OCI-LY1 (cell line): ENCODE results near the gene MPP3.
A peak's percentile ranks its signal among the peaks of the same experiment; 100 is the strongest.

Source experiments
- H2AFZ ChIP-seq: fragments of 200-600 bp; sonication (generic), shearing (Covaris generic); 2 replicates; pipeline ENCODE4 v1.6.0; 2014; ENCODE audit warnings: antibody characterized with exemption, mild to moderate bottlenecking, low read length
- H3F3A ChIP-seq: fragments of 200-600 bp; sonication (generic), shearing (Covaris generic); 2 replicates; pipeline ENCODE4 v1.6.0; 2014; ENCODE audit warnings: mild to moderate bottlenecking, antibody characterized with exemption, low read length, moderate library complexity; ENCODE audit not compliant: insufficient read depth
- H3K27ac ChIP-seq: fragments of 200-600 bp; sonication (generic); 2 replicates; pipeline ENCODE4 v1.5.1; 2014; ENCODE audit warnings: low read length, mixed run types, mild to moderate bottlenecking, low read depth; ENCODE audit not compliant: poor library complexity, severe bottlenecking
- H3K27me3 ChIP-seq: fragments of 200-600 bp; sonication (generic); 2 replicates; pipeline ENCODE4 v1.6.0; 2014; ENCODE audit warnings: antibody characterized with exemption, mild to moderate bottlenecking, low read length, moderate library complexity; ENCODE audit not compliant: insufficient read depth
- H3K36me3 ChIP-seq: fragments of 200-600 bp; sonication (generic); 2 replicates; pipeline ENCODE4 v1.6.1; 2014; ENCODE audit warnings: mild to moderate bottlenecking, antibody characterized with exemption, low read length, moderate library complexity, mixed read lengths; ENCODE audit not compliant: insufficient read depth
- H3K4me1 ChIP-seq: fragments of 200-600 bp; sonication (generic); 2 replicates; pipeline ENCODE4 v1.5.1; 2014; ENCODE audit warnings: mild to moderate bottlenecking, low read length, moderate library complexity; ENCODE audit not compliant: insufficient read depth, severe bottlenecking
- H3K4me2 ChIP-seq: fragments of 200-600 bp; sonication (generic), shearing (Covaris generic); 2 replicates; pipeline ENCODE4 v1.6.1; 2014; ENCODE audit warnings: low read length
- H3K4me3 ChIP-seq: fragments of 200-600 bp; sonication (generic); 2 replicates; pipeline ENCODE4 v1.5.1; 2014; ENCODE audit warnings: low read length, low read depth, mild to moderate bottlenecking, mixed read lengths; ENCODE audit not compliant: poor library complexity, severe bottlenecking
- H3K79me2 ChIP-seq: fragments of 200-600 bp; shearing (Covaris generic); 2 replicates; pipeline ENCODE4 v1.6.1; 2016; ENCODE audit warnings: mixed run types, low read length, mixed read lengths; ENCODE audit not compliant: insufficient read depth
- H3K9ac ChIP-seq: fragments of 200-600 bp; sonication (generic), shearing (Covaris generic); 2 replicates; pipeline ENCODE4 v1.6.1; 2014; ENCODE audit warnings: mild to moderate bottlenecking, low read length, mixed read lengths
- H3K9me2 ChIP-seq: fragments of 200-600 bp; sonication (generic), shearing (Covaris generic); 2 replicates; pipeline ENCODE4 v1.6.1; 2014; ENCODE audit warnings: low read depth, mild to moderate bottlenecking, low read length, mixed read lengths
- H3K9me3 ChIP-seq: fragments of 200-600 bp; shearing (Covaris generic); 2 replicates; pipeline ENCODE4 v1.6.1; 2014; ENCODE audit warnings: low read length, mixed read lengths
- H4K20me1 ChIP-seq: fragments of 200-600 bp; sonication (generic), shearing (Covaris generic); 2 replicates; pipeline ENCODE4 v1.6.0; 2016; ENCODE audit warnings: mild to moderate bottlenecking, low read length; ENCODE audit not compliant: insufficient read depth
- EZH2 ChIP-seq: fragments of 200-600 bp; sonication (generic), shearing (Covaris generic); IDR thresholded peaks from 2 replicates; pipeline ENCODE4 v1.8.0; 2017; ENCODE audit warnings: borderline replicate concordance, mixed run types, mild to moderate bottlenecking, antibody characterized with exemption, low read length, moderate library complexity, mixed read lengths
- TF ChIP-seq, protein P1 (sequence below): fragments of 200-600 bp; sonication (generic), shearing (Covaris generic); IDR thresholded peaks from 2 replicates; pipeline ENCODE4 v1.5.1; 2017; ENCODE audit warnings: mild to moderate bottlenecking, antibody characterized with exemption, low read length, moderate library complexity, mixed read lengths

MPP3 gene, protein sequence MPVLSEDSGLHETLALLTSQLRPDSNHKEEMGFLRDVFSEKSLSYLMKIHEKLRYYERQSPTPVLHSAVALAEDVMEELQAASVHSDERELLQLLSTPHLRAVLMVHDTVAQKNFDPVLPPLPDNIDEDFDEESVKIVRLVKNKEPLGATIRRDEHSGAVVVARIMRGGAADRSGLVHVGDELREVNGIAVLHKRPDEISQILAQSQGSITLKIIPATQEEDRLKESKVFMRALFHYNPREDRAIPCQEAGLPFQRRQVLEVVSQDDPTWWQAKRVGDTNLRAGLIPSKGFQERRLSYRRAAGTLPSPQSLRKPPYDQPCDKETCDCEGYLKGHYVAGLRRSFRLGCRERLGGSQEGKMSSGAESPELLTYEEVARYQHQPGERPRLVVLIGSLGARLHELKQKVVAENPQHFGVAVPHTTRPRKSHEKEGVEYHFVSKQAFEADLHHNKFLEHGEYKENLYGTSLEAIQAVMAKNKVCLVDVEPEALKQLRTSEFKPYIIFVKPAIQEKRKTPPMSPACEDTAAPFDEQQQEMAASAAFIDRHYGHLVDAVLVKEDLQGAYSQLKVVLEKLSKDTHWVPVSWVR

DNA sequence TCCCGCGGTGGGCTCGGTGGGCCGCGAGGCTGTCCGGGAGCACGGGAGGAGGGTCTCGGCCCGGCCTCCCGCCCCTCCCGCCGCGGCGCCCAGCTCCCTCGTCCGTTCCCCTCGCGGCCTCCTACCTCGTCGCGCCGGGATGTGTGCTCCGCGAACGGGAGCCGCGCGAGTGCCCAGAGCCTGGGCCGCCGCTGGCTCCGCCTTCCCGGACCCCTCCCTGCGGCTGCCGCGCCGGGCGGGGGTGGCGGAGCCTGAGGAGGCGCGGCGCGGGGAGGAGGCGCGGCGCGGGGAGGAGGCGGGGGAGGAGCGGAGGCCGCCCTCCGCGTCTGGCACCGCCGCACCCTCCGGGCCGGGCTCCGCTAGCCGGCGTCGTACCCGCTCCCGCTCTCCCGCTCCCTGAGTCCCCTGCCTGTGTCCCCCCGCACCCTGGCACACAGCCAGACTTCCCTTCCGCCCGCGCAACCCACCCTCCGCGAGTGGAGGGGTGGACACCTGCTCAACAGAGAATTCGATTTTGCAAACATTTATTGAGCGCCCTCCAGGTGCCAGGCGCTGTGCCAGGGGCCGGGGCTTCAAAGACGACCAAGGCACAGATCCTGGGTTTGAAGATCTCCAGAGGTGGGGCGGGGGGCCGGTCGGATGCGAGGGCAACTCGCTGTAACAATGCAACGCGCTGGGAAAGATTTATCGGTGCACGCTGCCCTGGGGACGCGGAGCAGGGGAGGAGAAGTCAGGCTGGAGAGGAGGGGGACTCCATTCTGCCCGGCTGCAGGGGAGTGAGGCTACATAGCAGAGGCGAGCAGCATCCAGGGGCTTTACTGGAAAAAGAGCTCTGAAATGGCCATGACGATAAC lies at the start of gene MPP3:
Gene MPP3 (minus strand): TSS at position 171 of the 854 bp plus-strand sequence. CDS start 1,240 bp downstream, outside the sequence.
- TF ChIP-seq EZH2 = no peak
- TF ChIP-seq, protein P1, sequence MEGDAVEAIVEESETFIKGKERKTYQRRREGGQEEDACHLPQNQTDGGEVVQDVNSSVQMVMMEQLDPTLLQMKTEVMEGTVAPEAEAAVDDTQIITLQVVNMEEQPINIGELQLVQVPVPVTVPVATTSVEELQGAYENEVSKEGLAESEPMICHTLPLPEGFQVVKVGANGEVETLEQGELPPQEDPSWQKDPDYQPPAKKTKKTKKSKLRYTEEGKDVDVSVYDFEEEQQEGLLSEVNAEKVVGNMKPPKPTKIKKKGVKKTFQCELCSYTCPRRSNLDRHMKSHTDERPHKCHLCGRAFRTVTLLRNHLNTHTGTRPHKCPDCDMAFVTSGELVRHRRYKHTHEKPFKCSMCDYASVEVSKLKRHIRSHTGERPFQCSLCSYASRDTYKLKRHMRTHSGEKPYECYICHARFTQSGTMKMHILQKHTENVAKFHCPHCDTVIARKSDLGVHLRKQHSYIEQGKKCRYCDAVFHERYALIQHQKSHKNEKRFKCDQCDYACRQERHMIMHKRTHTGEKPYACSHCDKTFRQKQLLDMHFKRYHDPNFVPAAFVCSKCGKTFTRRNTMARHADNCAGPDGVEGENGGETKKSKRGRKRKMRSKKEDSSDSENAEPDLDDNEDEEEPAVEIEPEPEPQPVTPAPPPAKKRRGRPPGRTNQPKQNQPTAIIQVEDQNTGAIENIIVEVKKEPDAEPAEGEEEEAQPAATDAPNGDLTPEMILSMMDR = no peak
- Histone ChIP-seq H3K79me2 (no peaks in the 10 kb centered on the region), H4K20me1 (no peaks in the 10 kb centered on the region), H3K4me1 (no peaks in the 10 kb centered on the region), H3K36me3 (no peaks in the 10 kb centered on the region), H2AFZ (no peak within 1 kb of the TSS), H3K9me3 (no peaks in the 10 kb centered on the region), H3K4me3 (peak within 1 kb of the TSS; percentile 43), H3K27ac (no peak within 1 kb of the TSS), H3F3A (no peaks in the 10 kb centered on the region), H3K27me3 (peaks cover 11% of the 10 kb centered on the region; the same call in 1 of the 2 replicates), H3K9me2 (no peaks in the 10 kb centered on the region), H3K9ac (no peak within 1 kb of the TSS), H3K4me2 (peak within 1 kb of the TSS; percentile 36; the same call in 1 of the 2 replicates)

DNA sequence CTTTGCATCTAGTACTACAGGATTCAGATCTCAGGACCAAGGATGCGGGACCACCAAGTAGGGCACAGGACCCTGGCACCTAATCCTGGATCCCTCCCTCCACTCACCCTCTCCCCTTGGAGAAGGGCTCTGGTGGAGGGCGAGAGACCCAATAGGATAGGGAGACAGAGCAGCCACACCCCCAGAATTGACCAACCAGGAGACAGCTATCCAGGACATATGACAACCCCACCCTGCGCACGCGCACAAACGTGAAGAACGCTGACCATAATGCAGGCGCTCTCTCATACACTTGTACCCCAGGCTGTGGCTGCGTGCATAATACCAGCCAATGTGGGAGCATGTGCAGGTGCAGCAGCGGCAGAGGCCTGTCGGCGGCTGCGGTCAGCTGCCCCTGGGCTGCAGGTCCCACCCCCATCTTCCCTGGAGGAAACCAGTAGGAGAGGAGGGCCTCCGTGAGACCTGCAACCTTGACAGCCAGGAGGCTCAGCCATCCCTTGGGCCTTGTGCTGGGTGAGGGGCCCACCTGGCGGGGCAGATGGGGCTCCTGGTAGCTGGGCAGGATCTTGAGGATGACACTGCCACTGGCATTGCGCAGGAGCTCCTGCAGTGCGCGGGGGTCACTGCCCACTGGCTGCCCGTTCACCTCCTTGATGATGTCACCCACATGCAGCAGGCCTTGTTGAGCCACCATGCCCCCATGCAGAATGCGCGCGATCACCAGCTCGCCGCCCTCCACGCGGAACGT lies 49.0 kb upstream of the MPP3 start:
- no peak overlapping the region for H3K27ac ChIP-seq
- no peaks in the 10 kb centered on the region for H3K36me3 ChIP-seq
- no peaks in the 10 kb centered on the region for H3F3A ChIP-seq
- no peaks in the 10 kb centered on the region for H3K27me3 ChIP-seq
- H3K79me2 ChIP-seq = no peaks in the 10 kb centered on the region
- no peak overlapping the region for H2AFZ ChIP-seq
- no peak overlapping the region for H3K4me2 ChIP-seq
- no peaks in the 10 kb centered on the region for H3K9me3 ChIP-seq
- H4K20me1 ChIP-seq = no peaks in the 10 kb centered on the region
- TF ChIP-seq, protein P1 = no peak
- TF ChIP-seq EZH2 = no peak
- H3K4me3 ChIP-seq = no peak overlapping the region
- H3K4me1 ChIP-seq = no peaks in the 10 kb centered on the region
- H3K9me2 ChIP-seq = no peaks in the 10 kb centered on the region
- H3K9ac ChIP-seq = no peak overlapping the region

DNA sequence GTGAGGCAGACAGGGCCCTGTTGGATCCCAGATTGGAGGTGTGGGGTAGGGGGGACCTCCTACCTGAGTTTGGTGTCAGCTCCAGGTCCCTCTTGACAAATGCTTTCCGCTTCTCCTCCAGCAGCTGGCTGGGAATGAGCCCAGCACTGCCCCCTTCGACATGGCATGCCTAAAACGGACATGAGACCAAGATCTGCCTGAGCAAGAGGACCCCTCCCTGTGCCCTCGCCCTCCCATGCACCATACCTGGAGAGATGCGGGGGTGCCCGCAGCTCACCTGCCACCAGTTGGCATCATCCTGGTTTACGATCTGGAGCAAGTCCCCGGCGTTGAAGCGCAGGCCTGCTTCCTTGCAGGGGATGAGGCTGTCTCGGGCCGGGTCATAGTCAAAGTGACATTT lies 48.2 kb upstream of the MPP3 start:
- no peak overlapping the region for H3K27ac ChIP-seq
- no peaks in the 10 kb centered on the region for H3K9me2 ChIP-seq
- no peak overlapping the region for H3K4me3 ChIP-seq
- H3F3A ChIP-seq = no peaks in the 10 kb centered on the region
- no peak overlapping the region for H3K4me2 ChIP-seq
- H3K4me1 ChIP-seq = no peaks in the 10 kb centered on the region
- H2AFZ ChIP-seq = no peak overlapping the region
- no peaks in the 10 kb centered on the region for H4K20me1 ChIP-seq
- no peaks in the 10 kb centered on the region for H3K9me3 ChIP-seq
- no peaks in the 10 kb centered on the region for H3K79me2 ChIP-seq
- H3K9ac ChIP-seq = no peak overlapping the region
- no peaks in the 10 kb centered on the region for H3K36me3 ChIP-seq
- TF ChIP-seq, protein P1 = no peak
- TF ChIP-seq EZH2 = no peak
- H3K27me3 ChIP-seq = no peaks in the 10 kb centered on the region
